ENCODE results near the gene CTDSP2. TPM values are rescaled to one million over a fixed set of nuclear protein-coding genes. Genes with fewer than 3 reads are reported as not detected.

The CTDSP2 gene
- total RNA-seq, 1 experiment from 2014 or later = 82.7 TPM

- H3K79me2 ChIP-seq (ENCODE audit: insufficient read depth, low read length) = no peaks in the 10 kb centered on the region
- H3K27ac ChIP-seq (ENCODE audit: low read depth, low read length) = no peak overlapping the region
- no TSS peak for BruUV-seq (replicated peaks)
- no peaks in the 10 kb centered on the region for H3K27me3 ChIP-seq (ENCODE audit: insufficient read depth, low read length)
- peak; percentile 19 for DNase-seq (ENCODE audit: low read depth, low spot score)
- H3K4me3 ChIP-seq (replicated peaks in 1 of 2; ENCODE audit: low read depth in 1 of 2, low read length in 2 of 2) = no peak overlapping the region
- ChIA-PET RAD21 (ENCODE audit: low non-redundant PET in 1 of 2, low total read pairs in 2 of 2, uncharacterized antibody in 2 of 2, unreplicated experiment in 2 of 2) (interaction anchor here in 1 of 2 experiments (0.5 kb wide), 1 partner anchor 37 kb away, joined by 3 read pairs; no protein-coding TSS in a partner anchor), CTCF (no interaction called here), POLR2A (interaction anchor here (1.8 kb wide), 1 partner anchor 16 kb away, joined by 7 read pairs; no protein-coding TSS in a partner anchor)
- H4K20me1 ChIP-seq (ENCODE audit: insufficient read depth) = no peaks in the 10 kb centered on the region
- no peaks in the 10 kb centered on the region for H3K9me3 ChIP-seq (ENCODE audit: control insufficient read depth in 1 of 2, insufficient read depth in 1 of 2, low read depth in 1 of 2, low read length in 2 of 2)
- peak overlapping the region; percentile 49 for H3K4me2 ChIP-seq (ENCODE audit: low read length)
- H3K9me2 ChIP-seq (ENCODE audit: insufficient read depth) = no peaks in the 10 kb centered on the region
- peak overlapping the region; percentile 37 for H2AFZ ChIP-seq (ENCODE audit: low read depth, low read length, poor library complexity, severe bottlenecking)
- ATAC-seq = peak; percentile 79
- H3K4me1 ChIP-seq (ENCODE audit: control insufficient read depth in 1 of 2, insufficient read depth in 2 of 2, low read length in 2 of 2) = peaks cover 10 to 20% of the 10 kb centered on the region in 2 experiments; a peak in 3 of 4 replicates
- no peaks in the 10 kb centered on the region for H3K36me3 ChIP-seq (ENCODE audit: control insufficient read depth in 1 of 2, insufficient read depth in 2 of 2, low read length in 2 of 2)
- no peak overlapping the region for H3K9ac ChIP-seq (ENCODE audit: low read length)
- intact Hi-C loops (cut with micrococcal nuclease) = no loop called here
- TF ChIP-seq FOSL1 (IDR thresholded peaks at IDR 0.05; ENCODE audit: low read depth) = peak; percentile 59
- TF ChIP-seq ZBTB33 (IDR thresholded peaks at IDR 0.05; ENCODE audit: extremely low read depth, insufficient replicate concordance, low read length) = no peak
- no peak for TF ChIP-seq POLR2A (IDR thresholded peaks at IDR 0.05; ENCODE audit: borderline replicate concordance, extremely low read depth, insufficient read depth, insufficient read length)
- TF ChIP-seq SIN3A (IDR thresholded peaks at IDR 0.05; ENCODE audit: low read depth) = peak; percentile 66
- no peak for TF ChIP-seq ZFX (IDR thresholded peaks at IDR 0.05)
- TF ChIP-seq EZH2 (IDR thresholded peaks at IDR 0.05) = no peak
- TF ChIP-seq REST (IDR thresholded peaks at IDR 0.05; ENCODE audit: low read depth) = no peak
- TF ChIP-seq SRF (IDR thresholded peaks at IDR 0.05; ENCODE audit: low read depth) = no peak
- TF ChIP-seq YY1 (IDR thresholded peaks at IDR 0.05; ENCODE audit: extremely low read depth, insufficient replicate concordance, low read depth, low read length) = no peak
- no peak for TF ChIP-seq RAD21 (IDR thresholded peaks at IDR 0.05; ENCODE audit: low read depth)
- TF ChIP-seq CEBPB (IDR thresholded peaks at IDR 0.05; ENCODE audit: low read depth) = no peak
- peak; percentile 38; the same call in 1 of the 2 replicates for TF ChIP-seq SP1 (IDR thresholded peaks at IDR 0.05; ENCODE audit: low read depth)
- TF ChIP-seq EZH2phosphoT487 (IDR thresholded peaks at IDR 0.05; ENCODE audit: borderline replicate concordance) = no peak
- TF ChIP-seq MAX (IDR thresholded peaks at IDR 0.05) = no peak
- TF ChIP-seq ELF1 (IDR thresholded peaks at IDR 0.05; ENCODE audit: borderline replicate concordance, low read depth) = no peak
- no peak for TF ChIP-seq EGR1 (IDR thresholded peaks at IDR 0.05; ENCODE audit: low read depth)
- TF ChIP-seq CBX3 (IDR thresholded peaks at IDR 0.05; ENCODE audit: low read depth) = peak; percentile 64; the same call in 1 of the 2 replicates
- no peak for TF ChIP-seq ATF3 (IDR thresholded peaks at IDR 0.05)
- TF ChIP-seq POLR2AphosphoS5 (IDR thresholded peaks at IDR 0.05; ENCODE audit: low read depth, low read length) = no peak
- TF ChIP-seq TCF7L2 (IDR thresholded peaks at IDR 0.05; ENCODE audit: borderline replicate concordance, extremely low read depth, insufficient read depth, insufficient read length) = no peak
- peak; percentile 65 for TF ChIP-seq JUND (IDR thresholded peaks at IDR 0.05)
- TF ChIP-seq ZNF274 (IDR thresholded peaks at IDR 0.05; ENCODE audit: low read depth, low read length) = no peak
These were observed 34.9 kb upstream of the CTDSP2 start for GRCh38 chr12:57881475-57881874.

Measured in HCT116 (cell line).